HG03439 (cell line): ENCODE data around the gene FAM151A.
"Not testable (repeated sequence)": the region's sequence is repeated elsewhere in the genome, so short reads cannot be mapped to it uniquely, and the experiment has no call there.

Experiments used
- ATAC-seq: cut with Tn5 transposase; IDR thresholded peaks from one replicate; pipeline ENCODE4 v1.9.1; 2021; ENCODE audit warnings: mild to moderate bottlenecking, moderate library complexity; ENCODE audit not compliant: unreplicated experiment

The FAM151A gene

GRCh38 chr1:54636461-54637446 is 13.4 kb upstream of the FAM151A start:
- not testable (repeated sequence) for ATAC-seq

- not testable (repeated sequence) for ATAC-seq
Measured at GRCh38 chr1:54635804-54636203, 12.5 kb upstream of the FAM151A start.

GRCh38 chr1:54627196-54627595 is 3.9 kb upstream of the FAM151A start:
- no peak for ATAC-seq

- no peak for ATAC-seq
Measured at GRCh38 chr1:54624466-54625464, 1.4 kb upstream of the FAM151A start.

GRCh38 chr1:54619749-54620148 is 3.6 kb downstream of the FAM151A start:
- ATAC-seq = no peak

- no peak for ATAC-seq
Measured at GRCh38 chr1:54615531-54616279, 7.6 kb downstream of the FAM151A start.

GRCh38 chr1:54614563-54614962 is 8.8 kb downstream of the FAM151A start:
- ATAC-seq = no peak

GRCh38 chr1:54614024-54614423 is 9.3 kb downstream of the FAM151A start:
- ATAC-seq = no peak

- ATAC-seq = no peak
Measured at GRCh38 chr1:54611621-54612020, 11.7 kb downstream of the FAM151A start.

- no peak for ATAC-seq
Measured at GRCh38 chr1:54610601-54611580, 12.4 kb downstream of the FAM151A start.

GRCh38 chr1:54610048-54610447 is 13.3 kb downstream of the FAM151A start:
- ATAC-seq = no peak

GRCh38 chr1:54609301-54609921 is 13.9 kb downstream of the FAM151A start:
- no peak for ATAC-seq

- ATAC-seq = no peak
Measured at GRCh38 chr1:54608566-54609230, 14.6 kb downstream of the FAM151A start.

- ATAC-seq = no peak
Measured at GRCh38 chr1:54607821-54608565, 15.3 kb downstream of the FAM151A start.

- no peak for ATAC-seq
Measured at GRCh38 chr1:54606990-54607325, 16.4 kb downstream of the FAM151A start.

GRCh38 chr1:54606096-54606989 is 17.0 kb downstream of the FAM151A start:
- no peak for ATAC-seq
